GM19193 (cell line): ENCODE measurements around the gene ECE2.
A peak's percentile ranks its signal among the peaks of the same experiment; 100 is the strongest.

ENCODE experiments used
- POLR2A ChIP-seq: IDR thresholded peaks from 4 replicates; pipeline ENCODE4 v1.6.1; 2011; ENCODE audit not compliant: insufficient read depth, insufficient read length; ENCODE audit errors: extremely low read depth

Gene ECE2

GRCh38 chr3:184236636-184237035 is 39.2 kb upstream of the ECE2 start:
- no peak for TF ChIP-seq POLR2A

- no peak for TF ChIP-seq POLR2A
These were observed 38.6 kb upstream of the ECE2 start for GRCh38 chr3:184237211-184237610.

GRCh38 chr3:184237807-184238206 is 38.0 kb upstream of the ECE2 start:
- TF ChIP-seq POLR2A = no peak

GRCh38 chr3:184238246-184238818 is 37.5 kb upstream of the ECE2 start:
- no peak for TF ChIP-seq POLR2A

GRCh38 chr3:184239221-184239620 is 36.6 kb upstream of the ECE2 start:
- TF ChIP-seq POLR2A = no peak

GRCh38 chr3:184239708-184240107 is 36.1 kb upstream of the ECE2 start:
- no peak for TF ChIP-seq POLR2A

GRCh38 chr3:184240384-184241140 is 35.3 kb upstream of the ECE2 start:
- no peak for TF ChIP-seq POLR2A

- no peak for TF ChIP-seq POLR2A
These were observed 34.7 kb upstream of the ECE2 start for GRCh38 chr3:184241141-184241446.

- peak; percentile 17 for TF ChIP-seq POLR2A
These were observed 34.1 kb upstream of the ECE2 start for GRCh38 chr3:184241447-184242296.

GRCh38 chr3:184242297-184242685 is 33.5 kb upstream of the ECE2 start:
- no peak for TF ChIP-seq POLR2A

GRCh38 chr3:184248454-184249411 is 27.1 kb upstream of the ECE2 start, which contains the start of gene ALG3:
Gene ALG3 (minus strand): TSS chr3:184248962. CDS start chr3:184248940, 22 bp downstream.
- TF ChIP-seq POLR2A = peak; percentile 96

- peak; percentile 57 for TF ChIP-seq POLR2A
These were observed 26.2 kb upstream of the ECE2 start, which contains the start of gene EEF1AKMT4 for GRCh38 chr3:184249412-184250166. Gene EEF1AKMT4 (plus strand): TSS chr3:184249672. CDS start chr3:184249695, 23 bp downstream.

- TF ChIP-seq POLR2A = no peak
These were observed 25.5 kb upstream of the ECE2 start for GRCh38 chr3:184250167-184250828.

- TF ChIP-seq POLR2A = no peak
These were observed 20.4 kb upstream of the ECE2 start for GRCh38 chr3:184255291-184256039.
